Globus pallidus (tissue), 1 donor: ENCODE results near the gene HES2.
"Not testable (repeated sequence)": the region's sequence is repeated elsewhere in the genome, so short reads cannot be mapped to it uniquely, and the experiment has no call there.

ENCODE experiments used
- DNase-seq: peaks from one replicate; pipeline ENCODE4 v3.0.0-alpha.2; 2015; ENCODE audit warnings: low spot score

Gene HES2

DNA sequence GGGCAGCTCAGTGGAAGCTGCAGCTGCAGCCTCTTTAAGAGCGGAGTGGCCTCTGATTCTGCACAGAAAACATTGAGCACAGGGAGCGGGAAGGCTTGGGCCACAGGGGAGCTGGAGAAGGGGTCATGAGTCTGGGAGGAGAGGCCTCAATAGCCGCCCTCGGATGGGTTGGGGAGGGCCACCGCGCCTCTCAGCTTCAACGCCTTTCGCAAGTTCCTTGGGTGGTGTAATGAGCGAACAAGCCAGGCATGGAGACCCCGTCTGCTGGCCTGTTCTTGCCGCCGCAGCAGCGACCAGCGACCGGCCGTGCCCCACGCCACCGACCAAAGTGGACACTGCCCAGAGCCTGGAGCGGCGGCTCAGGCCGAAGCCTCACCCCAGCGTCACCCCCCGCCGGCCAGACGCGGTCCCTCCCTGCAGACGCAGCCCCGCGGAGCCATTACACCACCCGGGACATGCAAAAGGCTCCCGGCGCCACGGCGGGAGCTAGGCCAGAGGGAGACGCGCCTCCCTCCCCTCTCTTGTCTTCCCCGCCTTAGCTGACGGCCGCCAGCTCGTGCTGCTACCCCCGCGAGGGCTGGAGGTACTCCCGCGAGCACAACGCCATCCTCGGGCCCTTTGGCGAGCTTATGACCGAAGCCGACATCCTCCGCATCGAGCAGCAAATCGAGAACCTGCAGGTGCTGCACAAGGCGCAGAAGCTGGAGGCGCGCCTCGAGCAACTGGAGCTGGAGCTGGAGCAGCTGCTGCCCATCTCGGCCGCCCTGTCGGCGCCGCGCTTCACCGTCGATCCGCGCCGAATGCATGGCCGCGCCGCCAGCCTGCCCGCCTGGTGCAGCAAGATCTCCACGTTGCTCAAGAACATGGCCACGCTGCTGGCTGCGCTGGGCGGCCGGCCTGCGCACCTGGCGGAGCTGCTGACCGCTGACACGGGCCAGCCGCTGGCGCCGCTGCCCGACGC lies 34.5 kb upstream of the HES2 start:
- not testable (repeated sequence) for DNase-seq

DNA sequence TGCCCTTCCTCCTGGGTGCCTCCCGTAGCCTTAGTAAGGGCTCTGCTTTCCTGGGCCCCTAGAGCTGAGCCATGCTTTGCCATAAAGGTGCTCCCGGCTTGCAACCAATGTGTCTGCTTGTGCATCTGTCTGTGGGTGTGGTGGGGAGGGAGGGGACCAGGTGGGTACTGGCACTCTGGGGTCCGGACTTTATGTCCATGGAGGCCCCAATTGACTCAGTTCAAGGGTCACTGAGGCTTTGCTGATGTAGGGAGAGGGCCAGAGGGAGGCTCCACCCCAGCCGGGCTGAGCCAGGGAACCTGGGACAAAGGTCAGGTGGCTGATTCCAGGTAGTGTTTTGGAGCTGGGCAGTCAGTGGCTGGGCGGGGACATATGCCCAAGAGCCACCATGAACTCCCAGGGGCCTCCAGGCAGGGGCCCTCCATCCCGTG lies 31.2 kb upstream of the HES2 start:
- DNase-seq: no peak

DNA sequence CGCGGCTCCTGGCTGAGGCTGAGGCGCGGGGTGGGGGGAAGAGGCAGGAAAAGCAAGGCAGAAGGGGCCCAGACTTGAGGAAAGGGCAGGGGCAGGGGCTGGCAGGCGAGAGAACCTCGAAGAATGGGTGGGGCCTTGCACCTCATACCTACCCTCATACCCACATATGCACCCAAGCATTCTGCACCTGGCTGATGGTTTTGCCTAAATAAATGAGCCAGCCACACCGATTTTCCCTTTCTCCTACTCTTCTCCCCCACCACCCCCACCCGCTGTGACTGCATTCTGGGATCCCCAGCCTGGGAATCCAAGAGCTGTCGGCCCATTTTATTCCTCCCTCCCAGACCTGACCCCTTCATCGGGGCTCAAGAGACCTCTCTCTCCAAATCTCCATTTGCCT lies 30.8 kb upstream of the HES2 start:
- DNase-seq: not testable (repeated sequence)

DNA sequence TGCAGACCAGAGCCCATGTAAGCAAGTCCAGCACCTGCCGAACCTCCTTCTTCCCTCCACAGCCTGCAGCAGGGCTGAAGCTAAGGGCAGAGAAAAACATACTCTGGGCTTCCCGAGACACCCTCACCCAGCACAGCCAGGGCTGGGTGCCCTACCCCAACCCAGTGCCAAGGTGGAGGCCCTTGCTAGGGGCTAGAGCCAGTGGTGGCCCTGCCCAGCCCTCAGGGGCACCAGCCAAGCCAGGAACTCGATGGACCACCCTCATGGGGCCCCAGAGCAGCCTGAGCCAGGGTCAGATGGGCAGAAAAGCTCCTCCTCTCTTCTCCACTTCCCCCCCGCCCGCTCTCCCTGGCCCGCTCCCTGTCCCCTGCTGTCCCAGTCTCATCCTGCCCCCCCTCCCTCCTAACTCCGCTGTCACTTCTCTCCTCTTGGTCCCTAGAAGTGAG lies 30.3 kb upstream of the HES2 start:
- no peak for DNase-seq

GRCh38 chr1:6448749-6449631 lies 29.3 kb upstream of the HES2 start:
- no peak for DNase-seq

DNA sequence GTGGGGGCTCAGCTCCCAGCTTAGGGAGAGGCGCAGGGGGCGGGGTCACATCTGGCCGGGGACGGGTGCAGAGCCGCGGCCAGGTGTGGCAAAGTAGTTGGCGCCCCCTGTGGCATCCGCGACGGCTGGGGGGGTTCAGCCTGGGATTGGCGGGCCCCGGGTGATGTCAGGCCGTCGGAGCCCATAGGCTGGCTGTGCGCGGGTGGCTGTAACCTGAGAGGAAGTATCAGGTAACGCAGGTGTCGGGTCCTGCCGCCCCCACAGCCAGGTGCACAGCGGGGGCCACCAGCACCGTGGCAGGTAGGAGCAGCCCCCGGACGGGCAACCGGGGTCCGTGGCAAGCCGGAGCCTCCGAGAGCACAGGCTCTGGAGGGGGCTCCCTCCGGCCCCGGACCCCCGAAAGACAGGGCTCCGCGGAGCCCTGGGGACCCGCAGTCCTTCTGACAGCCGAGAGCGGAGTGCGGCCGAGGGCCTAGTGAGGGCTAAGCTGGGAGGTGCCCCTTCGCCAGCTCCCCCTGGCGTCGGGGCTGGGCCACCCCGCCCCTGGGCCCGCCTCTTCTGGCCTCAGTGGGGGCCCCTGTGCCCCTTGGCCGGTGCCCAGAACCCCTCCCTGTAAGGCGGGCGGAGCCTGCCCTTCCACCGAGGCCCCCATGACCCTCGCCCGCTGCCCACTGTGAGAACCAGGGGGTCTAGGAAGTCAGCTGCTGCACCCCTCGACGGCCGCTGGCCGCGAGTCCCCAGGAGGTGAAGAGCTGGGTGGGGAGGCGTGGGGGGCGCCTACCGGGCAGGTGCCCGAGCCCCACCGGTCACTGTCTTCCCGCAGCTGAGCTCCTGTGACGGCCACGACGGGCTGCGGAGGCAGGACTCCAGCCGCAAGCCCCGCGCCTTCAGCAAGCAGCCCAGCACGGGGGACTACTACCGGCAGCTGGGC lies 28.4 kb upstream of the HES2 start:
- peak; percentile 3 for DNase-seq

GRCh38 chr1:6447016-6447817 lies 27.5 kb upstream of the HES2 start:
- no peak for DNase-seq

GRCh38 chr1:6446665-6447015 lies 26.9 kb upstream of the HES2 start:
- DNase-seq: no peak

GRCh38 chr1:6445929-6446328 lies 26.2 kb upstream of the HES2 start:
- DNase-seq: not testable (repeated sequence)

DNA sequence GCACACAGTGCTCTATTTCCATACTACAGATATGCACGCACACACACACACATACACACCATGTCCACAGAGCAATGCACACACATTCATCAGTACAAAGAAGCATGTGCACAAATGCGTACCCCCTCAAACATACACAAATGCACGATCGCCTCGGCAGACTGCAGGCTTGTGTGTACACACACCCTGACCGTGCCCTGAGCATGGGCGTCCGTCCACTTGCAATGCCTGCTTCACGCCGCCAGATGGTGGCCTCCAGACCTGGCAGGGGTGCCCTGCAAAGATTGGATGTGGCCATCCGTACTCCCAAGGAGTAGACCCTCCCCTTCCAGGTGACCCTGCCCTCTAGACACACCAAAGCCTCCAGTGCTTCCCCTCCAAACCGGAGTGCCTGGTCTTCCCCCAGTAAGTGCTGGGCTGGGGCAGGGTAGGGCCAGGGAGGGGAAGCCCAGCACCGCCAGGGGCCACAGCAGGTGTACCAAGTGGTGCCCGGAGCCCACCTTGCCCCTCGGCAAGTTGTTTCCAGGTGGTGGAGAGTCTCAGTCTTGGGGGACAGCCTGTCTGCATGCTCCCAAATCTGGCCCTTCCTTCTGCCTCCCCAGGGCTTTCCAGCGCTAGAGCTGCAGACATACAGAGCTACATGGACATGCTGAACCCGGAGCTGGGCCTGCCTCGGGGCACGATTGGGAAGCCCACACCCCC lies 25.5 kb upstream of the HES2 start:
- no peak for DNase-seq

DNA sequence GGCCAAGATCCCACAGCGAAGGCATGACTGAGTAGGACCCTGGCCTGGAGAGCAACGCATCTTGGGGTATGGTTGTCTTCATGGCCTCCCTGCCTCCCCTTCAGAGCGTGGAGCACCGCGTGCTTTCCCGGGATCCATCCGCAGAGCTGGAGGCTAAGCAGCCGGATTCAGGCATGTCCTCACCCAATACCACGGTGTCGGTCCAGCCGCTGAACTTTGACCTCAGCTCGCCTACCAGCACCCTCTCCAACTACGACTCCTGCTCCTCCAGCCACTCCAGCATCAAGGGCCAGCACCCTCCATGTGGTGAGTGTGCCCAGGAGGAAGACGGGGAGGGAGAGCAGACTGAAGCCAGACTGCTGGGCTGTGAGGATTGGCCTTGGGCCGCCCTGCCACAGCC lies 24.7 kb upstream of the HES2 start:
- DNase-seq: no peak

GRCh38 chr1:6443339-6444115 lies 23.8 kb upstream of the HES2 start:
- no peak for DNase-seq

GRCh38 chr1:6441586-6441985 lies 21.9 kb upstream of the HES2 start:
- no peak for DNase-seq

- no peak for DNase-seq
Observed at GRCh38 chr1:6440198-6441126, 20.7 kb upstream of the HES2 start.

DNA sequence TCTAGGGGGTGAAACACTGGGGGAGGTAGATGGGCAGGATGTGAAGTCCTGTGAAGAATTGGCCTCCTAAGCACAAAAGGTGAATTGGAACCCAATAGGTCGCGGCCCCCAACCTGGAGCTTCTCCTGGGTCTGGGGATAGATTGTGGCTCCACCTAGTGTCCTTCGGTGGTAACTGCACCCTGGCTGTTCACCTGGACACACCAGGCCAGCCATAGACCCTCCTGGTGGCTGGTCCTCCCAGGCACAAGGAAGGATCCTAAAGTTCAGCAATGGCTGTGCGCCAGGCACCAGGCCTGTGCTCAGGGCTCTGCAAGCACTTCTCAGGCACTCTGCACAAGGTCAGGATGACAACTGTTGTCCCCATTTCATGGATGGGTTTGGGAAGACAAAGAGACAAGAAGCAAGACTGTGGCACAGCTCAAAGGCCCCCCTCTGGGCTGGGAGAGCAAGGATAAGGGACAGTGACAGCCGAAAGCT lies 18.4 kb upstream of the HES2 start:
- peak; percentile 29 for DNase-seq

DNA sequence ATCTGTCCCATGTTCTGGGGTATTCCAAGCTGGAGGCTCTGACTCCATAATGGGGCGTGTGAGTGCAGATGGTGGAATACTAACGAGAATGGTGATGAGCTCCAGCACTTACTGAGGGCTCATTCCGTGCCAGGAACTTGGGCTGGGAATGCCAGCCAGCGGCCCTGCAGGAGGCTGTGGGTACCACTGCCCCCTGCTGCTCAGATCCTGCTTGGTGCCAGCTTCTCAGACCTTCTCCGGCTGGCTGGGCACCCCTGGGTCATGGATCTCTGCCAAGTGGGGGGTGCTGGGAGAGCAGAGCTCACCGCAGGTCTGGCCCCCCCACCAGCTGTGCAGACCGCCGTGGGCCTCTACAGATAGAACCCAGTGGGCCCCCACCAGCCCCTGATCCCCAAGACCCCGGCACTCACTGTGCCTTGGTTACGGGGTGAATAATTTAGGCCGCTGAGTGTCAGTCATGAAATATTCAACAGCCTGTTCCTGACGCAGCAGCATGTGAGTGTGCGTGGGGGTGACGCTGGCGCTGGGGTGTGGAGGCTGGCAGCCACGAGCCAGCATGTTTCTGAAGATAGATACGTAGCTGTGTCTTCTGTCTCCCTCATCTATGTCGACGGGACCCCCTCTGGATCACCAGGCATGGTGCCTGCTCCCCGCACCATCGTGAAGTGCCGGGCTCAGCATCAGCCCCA lies 17.4 kb upstream of the HES2 start:
- peak; percentile 59 for DNase-seq

DNA sequence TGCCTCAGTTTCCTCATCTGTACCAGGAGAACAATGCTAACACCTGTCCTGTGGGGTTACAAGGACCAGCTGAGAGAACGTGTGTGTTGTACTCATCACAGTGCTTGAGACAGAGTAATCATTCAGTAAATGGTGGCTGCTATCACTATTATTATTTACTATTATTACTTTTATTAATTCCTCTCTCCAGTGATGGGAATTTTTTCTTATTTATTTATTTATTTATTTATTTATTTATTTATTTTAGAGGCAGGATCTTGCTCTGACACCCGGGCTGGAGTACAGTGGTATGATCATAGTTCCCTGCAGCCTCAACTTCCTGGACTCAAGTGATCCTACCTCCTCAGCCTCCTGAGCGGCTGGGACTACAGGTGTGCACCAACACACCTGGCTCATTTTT lies 16.6 kb upstream of the HES2 start:
- DNase-seq: not testable (repeated sequence)

DNA sequence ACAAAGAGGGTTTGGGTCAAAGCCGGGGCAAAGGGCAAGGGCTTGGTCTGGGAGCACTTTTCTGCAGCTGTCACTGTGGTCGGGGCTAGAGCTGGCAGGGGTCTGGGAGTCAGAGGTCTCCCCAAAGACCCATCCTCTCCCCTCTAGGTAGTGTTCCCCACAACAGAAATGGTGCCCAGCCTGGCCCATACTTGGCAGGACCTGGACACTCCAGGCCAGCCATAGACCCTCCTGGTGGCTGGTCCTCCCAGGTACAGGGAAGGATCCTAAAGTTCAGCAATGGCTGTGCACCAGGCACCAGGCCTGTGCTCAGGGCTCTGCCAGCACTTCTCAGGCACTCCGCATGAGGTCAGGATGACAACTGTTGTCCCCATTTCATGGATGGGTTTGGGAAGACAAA lies 15.8 kb upstream of the HES2 start:
- no peak for DNase-seq
